Measurements from ENCODE around the gene CDK11A.
"Not testable (repeated sequence)": the region's sequence is repeated elsewhere in the genome, so short reads cannot be mapped to it uniquely, and the experiment has no call there.

CDK11A gene

GRCh38 chr1:1754051-1754815, 30.1 kb upstream of the CDK11A start:
- DNase-seq (ENCODE audit: low spot score) = no peak

- no peak for DNase-seq (ENCODE audit: low spot score)
These were observed 29.4 kb upstream of the CDK11A start for GRCh38 chr1:1753607-1754005.

GRCh38 chr1:1752636-1753606, 28.8 kb upstream of the CDK11A start:
- no peak for DNase-seq (ENCODE audit: low spot score)

- DNase-seq (ENCODE audit: low spot score) = no peak
These were observed 28.0 kb upstream of the CDK11A start for GRCh38 chr1:1752190-1752589.

GRCh38 chr1:1749941-1750340, 25.8 kb upstream of the CDK11A start:
- not testable (repeated sequence) for DNase-seq (ENCODE audit: low spot score)

- no peak for DNase-seq (ENCODE audit: low spot score)
These were observed 24.6 kb upstream of the CDK11A start for GRCh38 chr1:1748686-1749321.

- DNase-seq (ENCODE audit: low spot score) = not testable (repeated sequence)
These were observed 22.4 kb upstream of the CDK11A start for GRCh38 chr1:1746566-1746909.

- not testable (repeated sequence) for DNase-seq (ENCODE audit: low spot score)
These were observed 21.8 kb upstream of the CDK11A start for GRCh38 chr1:1745651-1746565.

- not testable (repeated sequence) for DNase-seq (ENCODE audit: low spot score)
These were observed 18.4 kb upstream of the CDK11A start for GRCh38 chr1:1742529-1742928.

GRCh38 chr1:1741013-1741412, 16.9 kb upstream of the CDK11A start:
- not testable (repeated sequence) for DNase-seq (ENCODE audit: low spot score)

- not testable (repeated sequence) for DNase-seq (ENCODE audit: low spot score)
These were observed 14.7 kb upstream of the CDK11A start for GRCh38 chr1:1738799-1739337.

GRCh38 chr1:1737675-1738590, 13.8 kb upstream of the CDK11A start:
- DNase-seq (ENCODE audit: low spot score) = not testable (repeated sequence)

GRCh38 chr1:1732381-1732780, 8.2 kb upstream of the CDK11A start:
- DNase-seq (ENCODE audit: low spot score) = no peak

GRCh38 chr1:1730870-1731269, 6.7 kb upstream of the CDK11A start:
- DNase-seq (ENCODE audit: low spot score) = no peak

GRCh38 chr1:1730230-1730629, 6.1 kb upstream of the CDK11A start:
- not testable (repeated sequence) for DNase-seq (ENCODE audit: low spot score)

GRCh38 chr1:1729116-1729816, 5.1 kb upstream of the CDK11A start:
- DNase-seq (ENCODE audit: low spot score) = not testable (repeated sequence)

GRCh38 chr1:1728308-1729005, 4.3 kb upstream of the CDK11A start:
- DNase-seq (ENCODE audit: low spot score) = not testable (repeated sequence)

- DNase-seq (ENCODE audit: low spot score) = not testable (repeated sequence)
These were observed 3.0 kb upstream of the CDK11A start for GRCh38 chr1:1727131-1727651.
